Stimulated activated memory B cell treated with anti-CD40 and anti-IgM and Interleukin-4, amounts not matched to agents 10 μg/mL and 1 μg/mL and 100 μg/mL, for 72 hours (primary cell): ENCODE data around the gene IQCN.

Experiments
- ATAC-seq: fragments of 150-1000 bp; cut with Tn5 transposase; 2 replicates; pipeline ENCODE4 v1.10.0; 2021
- H3K27ac Mint-ChIP-seq: one replicate; pipeline ENCODE4 v1.8.0; 2022; ENCODE audit warnings: mild to moderate bottlenecking, mixed read lengths
- H3K27me3 Mint-ChIP-seq: one replicate; pipeline ENCODE4 v1.8.0; 2022; ENCODE audit warnings: mixed read lengths
- H3K36me3 Mint-ChIP-seq: one replicate; pipeline ENCODE4 v1.8.0; 2022; ENCODE audit warnings: mixed read lengths
- H3K4me1 Mint-ChIP-seq: one replicate; pipeline ENCODE4 v1.8.0; 2022; ENCODE audit warnings: mixed read lengths
- H3K4me3 Mint-ChIP-seq: one replicate; pipeline ENCODE4 v1.8.0; 2022; ENCODE audit warnings: mild to moderate bottlenecking, moderate library complexity, mixed read lengths
- H3K9me3 Mint-ChIP-seq: one replicate; pipeline ENCODE4 v1.8.0; 2022; ENCODE audit warnings: mixed read lengths

The IQCN gene

GRCh38 chr19:18265582-18265981 lies 8.7 kb downstream of the IQCN start:
- Mint-ChIP-seq H3K4me3 (no peak overlapping the region), H3K4me1 (peaks cover 9% of the 10 kb centered on the region), H3K27me3 (no peaks in the 10 kb centered on the region), H3K9me3 (no peaks in the 10 kb centered on the region), H3K27ac (no peak overlapping the region), H3K36me3 (peaks cover 43% of the 10 kb centered on the region)
- no peak for ATAC-seq

GRCh38 chr19:18264971-18265540 lies 9.2 kb downstream of the IQCN start:
- no peak for ATAC-seq
- Mint-ChIP-seq H3K4me1 (peaks cover 9% of the 10 kb centered on the region), H3K27me3 (no peaks in the 10 kb centered on the region), H3K36me3 (peaks cover 43% of the 10 kb centered on the region), H3K27ac (no peak overlapping the region), H3K4me3 (no peak overlapping the region), H3K9me3 (no peaks in the 10 kb centered on the region)

GRCh38 chr19:18264137-18264854 lies 10.0 kb downstream of the IQCN start:
- Mint-ChIP-seq H3K9me3 (no peaks in the 10 kb centered on the region), H3K27ac (no peak overlapping the region), H3K27me3 (no peaks in the 10 kb centered on the region), H3K4me3 (no peak overlapping the region), H3K4me1 (peaks cover 9% of the 10 kb centered on the region), H3K36me3 (peaks cover 41% of the 10 kb centered on the region)
- no peak for ATAC-seq

- H3K27me3 Mint-ChIP-seq = no peaks in the 10 kb centered on the region
- no peak for ATAC-seq
- H3K27ac Mint-ChIP-seq = no peak overlapping the region
- H3K4me1 Mint-ChIP-seq = peaks cover 9% of the 10 kb centered on the region
- no peaks in the 10 kb centered on the region for H3K9me3 Mint-ChIP-seq
- H3K36me3 Mint-ChIP-seq = peaks cover 34% of the 10 kb centered on the region
- no peak overlapping the region for H3K4me3 Mint-ChIP-seq
Observed at GRCh38 chr19:18263324-18264136, 10.7 kb downstream of the IQCN start.

- Mint-ChIP-seq H3K4me1 (peaks cover 9% of the 10 kb centered on the region), H3K27me3 (no peaks in the 10 kb centered on the region), H3K27ac (no peak overlapping the region), H3K4me3 (no peak overlapping the region), H3K9me3 (no peaks in the 10 kb centered on the region), H3K36me3 (peaks cover 28% of the 10 kb centered on the region)
- no peak for ATAC-seq
Observed at GRCh38 chr19:18262917-18263316, 11.3 kb downstream of the IQCN start.

DNA sequence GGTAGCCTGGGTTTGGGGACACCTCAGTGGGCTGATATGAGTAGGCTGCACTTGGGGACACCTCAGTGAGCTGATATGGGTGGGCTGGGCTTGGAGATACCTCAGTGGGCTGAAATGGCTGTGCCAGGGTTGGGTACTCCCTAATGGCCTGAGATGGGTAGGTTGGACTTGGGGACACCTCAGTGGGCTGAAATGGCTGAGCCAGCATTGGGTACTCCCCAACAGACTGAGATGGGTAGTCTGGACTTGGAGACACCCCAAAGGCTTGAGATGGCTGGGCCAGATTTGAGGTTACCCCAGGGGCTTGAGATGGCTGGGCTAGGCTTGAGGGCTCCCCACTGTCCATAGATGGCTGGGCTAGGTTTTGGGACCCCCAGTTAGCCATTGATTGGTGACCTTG lies 12.1 kb downstream of the IQCN start:
- no peak overlapping the region for H3K4me3 Mint-ChIP-seq
- H3K4me1 Mint-ChIP-seq = peaks cover 9% of the 10 kb centered on the region
- peaks cover 25% of the 10 kb centered on the region for H3K36me3 Mint-ChIP-seq
- no peaks in the 10 kb centered on the region for H3K9me3 Mint-ChIP-seq
- H3K27me3 Mint-ChIP-seq = no peaks in the 10 kb centered on the region
- ATAC-seq = no peak
- H3K27ac Mint-ChIP-seq = no peak overlapping the region

DNA sequence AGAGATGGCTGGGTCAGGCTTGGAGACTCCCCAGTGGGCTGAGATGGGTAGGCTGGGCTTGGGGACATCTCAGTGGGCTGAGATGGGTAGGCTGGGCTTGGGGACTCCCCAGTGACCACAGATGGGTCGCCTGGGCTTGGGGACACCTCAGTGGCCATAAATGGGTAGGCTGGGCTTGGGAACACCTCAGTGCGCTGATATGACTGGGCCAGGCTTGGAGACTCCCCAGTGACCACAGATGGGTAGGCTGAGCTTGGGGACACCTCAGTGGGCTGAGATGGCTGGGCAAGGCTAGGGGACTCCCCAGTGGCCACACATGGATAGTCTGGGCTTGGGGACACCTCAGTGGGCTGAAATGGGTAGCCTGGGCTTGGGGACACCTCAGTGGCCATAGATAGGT lies 12.8 kb downstream of the IQCN start:
- Mint-ChIP-seq H3K27ac (no peak overlapping the region), H3K27me3 (no peaks in the 10 kb centered on the region), H3K9me3 (no peaks in the 10 kb centered on the region), H3K4me1 (peaks cover 8% of the 10 kb centered on the region), H3K4me3 (no peak overlapping the region), H3K36me3 (peaks cover 18% of the 10 kb centered on the region)
- no peak for ATAC-seq

- Mint-ChIP-seq H3K4me3 (no peak overlapping the region), H3K27me3 (no peaks in the 10 kb centered on the region), H3K36me3 (peaks cover 5% of the 10 kb centered on the region), H3K4me1 (peaks cover 10% of the 10 kb centered on the region), H3K9me3 (no peaks in the 10 kb centered on the region), H3K27ac (no peak overlapping the region)
- no peak for ATAC-seq
Observed at GRCh38 chr19:18259893-18260292, 14.4 kb downstream of the IQCN start.

DNA sequence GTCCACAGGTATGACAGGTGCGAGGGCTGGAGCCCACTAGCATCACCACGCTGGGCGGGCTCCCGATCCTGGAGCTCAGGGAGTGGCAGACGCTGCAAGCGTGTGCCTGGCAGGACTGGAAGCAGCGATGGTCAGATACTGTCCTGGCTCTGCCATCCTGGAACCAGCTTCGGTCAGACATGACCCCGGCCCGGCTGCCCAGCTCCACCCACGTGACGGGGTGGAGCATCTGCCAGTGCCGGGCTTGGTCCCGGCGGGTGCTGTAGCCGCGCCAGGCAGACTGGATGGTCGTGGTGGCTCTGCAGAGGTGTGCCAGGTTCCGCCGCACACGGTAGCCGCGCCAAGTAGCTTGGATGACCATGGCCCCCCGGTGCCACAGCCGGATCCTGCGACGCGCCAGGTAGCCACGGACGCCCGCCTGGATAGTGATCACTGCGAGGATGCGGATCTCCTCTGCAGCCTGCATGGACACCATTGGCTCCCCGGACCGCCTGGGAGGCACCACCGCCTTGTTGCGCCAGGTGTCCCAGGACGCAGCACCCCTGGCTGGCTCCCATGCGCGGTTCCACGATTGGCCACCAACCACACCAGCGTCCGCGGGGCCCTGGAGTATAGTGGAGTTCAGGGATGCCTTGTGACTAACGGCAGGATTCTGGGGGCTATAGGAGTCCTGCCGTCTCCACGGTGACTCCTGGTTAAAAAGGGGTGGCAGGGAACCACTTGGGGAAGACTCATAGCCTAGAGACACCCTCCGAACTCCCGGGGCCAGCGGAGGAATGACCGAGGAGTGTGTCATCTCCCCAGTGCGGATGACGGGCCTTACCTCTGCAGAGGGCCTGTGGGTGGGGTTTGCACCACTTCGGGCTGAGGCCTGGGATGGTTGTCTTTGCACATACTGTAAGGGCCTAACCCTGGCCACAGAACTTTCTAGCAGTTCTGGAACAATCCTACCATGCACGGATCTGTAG lies 16.5 kb downstream of the IQCN start:
- H3K9me3 Mint-ChIP-seq = no peaks in the 10 kb centered on the region
- H3K36me3 Mint-ChIP-seq = no peaks in the 10 kb centered on the region
- H3K4me1 Mint-ChIP-seq = peaks cover 28% of the 10 kb centered on the region
- ATAC-seq = no peak
- H3K4me3 Mint-ChIP-seq = no peak overlapping the region
- H3K27ac Mint-ChIP-seq = no peak overlapping the region
- peaks cover 1% of the 10 kb centered on the region for H3K27me3 Mint-ChIP-seq

- peak; percentile 70 for ATAC-seq
- peaks cover 16% of the 10 kb centered on the region for H3K27me3 Mint-ChIP-seq
- H3K4me3 Mint-ChIP-seq = no peak overlapping the region
- H3K27ac Mint-ChIP-seq = peak overlapping the region; percentile 56
- peaks cover 41% of the 10 kb centered on the region for H3K4me1 Mint-ChIP-seq
- H3K9me3 Mint-ChIP-seq = no peaks in the 10 kb centered on the region
- no peaks in the 10 kb centered on the region for H3K36me3 Mint-ChIP-seq
Observed at GRCh38 chr19:18254546-18255503, 19.4 kb downstream of the IQCN start.

- Mint-ChIP-seq H3K4me1 (peaks cover 41% of the 10 kb centered on the region), H3K36me3 (no peaks in the 10 kb centered on the region), H3K27me3 (peaks cover 16% of the 10 kb centered on the region), H3K4me3 (no peak overlapping the region), H3K9me3 (no peaks in the 10 kb centered on the region), H3K27ac (peak overlapping the region; percentile 56)
- ATAC-seq = peak; percentile 69
Observed at GRCh38 chr19:18253716-18254115, 20.5 kb downstream of the IQCN start.

DNA sequence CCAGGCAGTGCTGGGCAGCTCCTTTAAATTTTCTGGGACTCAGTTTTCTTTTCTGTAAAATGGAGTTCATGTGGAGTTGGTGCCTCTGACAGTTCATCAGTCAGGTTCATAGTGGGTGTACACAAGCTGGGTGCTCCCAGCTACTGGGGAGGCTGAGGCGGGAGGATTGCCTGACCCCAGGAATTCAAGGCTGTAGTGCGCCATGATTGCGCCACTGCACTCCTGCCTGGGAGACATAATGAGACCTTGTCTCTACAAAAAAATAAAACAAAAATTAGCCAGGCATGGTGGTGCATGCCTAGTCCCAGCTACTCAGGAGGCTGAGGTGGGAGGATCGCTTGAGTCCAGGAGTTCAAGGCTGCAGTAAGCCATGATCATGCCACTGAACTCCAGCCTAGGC lies 21.1 kb downstream of the IQCN start:
- Mint-ChIP-seq H3K27ac (no peak overlapping the region), H3K4me3 (no peak overlapping the region), H3K27me3 (peaks cover 22% of the 10 kb centered on the region), H3K9me3 (no peaks in the 10 kb centered on the region), H3K4me1 (peaks cover 41% of the 10 kb centered on the region), H3K36me3 (no peaks in the 10 kb centered on the region)
- no peak for ATAC-seq

GRCh38 chr19:18252370-18252717 lies 21.9 kb downstream of the IQCN start:
- ATAC-seq = no peak
- Mint-ChIP-seq H3K27ac (no peak overlapping the region), H3K4me3 (no peak overlapping the region), H3K36me3 (no peaks in the 10 kb centered on the region), H3K27me3 (peaks cover 28% of the 10 kb centered on the region), H3K4me1 (peaks cover 41% of the 10 kb centered on the region), H3K9me3 (no peaks in the 10 kb centered on the region)
